Globus pallidus (tissue), 1 donor: ENCODE measurements around the gene HERPUD2.

Experiments used
- DNase-seq: peaks from one replicate; pipeline ENCODE4 v3.0.0-alpha.2; 2015; ENCODE audit warnings: low spot score

Gene HERPUD2

DNA sequence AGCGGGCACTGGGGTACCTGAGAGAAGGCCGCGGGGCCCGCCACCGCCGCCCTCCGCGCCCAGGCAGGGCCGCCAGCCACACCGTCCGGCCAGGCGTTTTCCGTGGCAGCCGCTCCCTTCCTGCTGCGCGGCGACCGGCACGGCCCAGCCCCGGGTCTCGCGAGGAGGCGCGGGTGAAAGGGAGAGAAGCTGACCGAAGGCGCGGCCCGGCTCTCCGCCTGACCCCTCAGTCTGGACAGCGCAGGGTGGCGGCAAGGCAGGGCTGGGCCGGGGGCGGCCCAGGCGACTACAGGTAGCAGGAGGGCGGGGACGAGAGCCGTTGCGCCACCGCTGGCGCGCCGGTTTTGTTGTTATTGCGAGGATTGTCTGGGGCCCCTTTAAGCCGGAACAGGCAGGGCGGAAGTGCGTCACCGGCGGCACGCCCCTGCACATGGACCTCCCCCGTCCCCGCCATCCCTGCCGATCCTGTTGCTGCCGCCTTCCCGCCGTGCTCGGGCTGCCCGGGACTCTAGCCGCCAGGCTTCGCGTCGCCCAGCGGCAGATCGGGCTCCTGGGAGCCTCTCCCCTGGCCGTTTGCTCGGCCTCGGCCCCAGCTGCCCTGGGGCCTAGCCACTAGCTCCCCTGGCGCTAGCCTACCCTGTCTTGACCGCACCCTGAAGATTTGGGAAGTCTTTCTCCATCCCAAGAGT is at the start of gene HERPUD2:
Gene HERPUD2, minus strand, starts transcription at position 352 of the 689 bp plus-strand sequence. CDS start 805 bp downstream, outside the sequence.
- peak; percentile 94 for DNase-seq

- no peak for DNase-seq
These were observed 44.0 kb upstream of the HERPUD2 start for GRCh38 chr7:35738889-35739288.

DNA sequence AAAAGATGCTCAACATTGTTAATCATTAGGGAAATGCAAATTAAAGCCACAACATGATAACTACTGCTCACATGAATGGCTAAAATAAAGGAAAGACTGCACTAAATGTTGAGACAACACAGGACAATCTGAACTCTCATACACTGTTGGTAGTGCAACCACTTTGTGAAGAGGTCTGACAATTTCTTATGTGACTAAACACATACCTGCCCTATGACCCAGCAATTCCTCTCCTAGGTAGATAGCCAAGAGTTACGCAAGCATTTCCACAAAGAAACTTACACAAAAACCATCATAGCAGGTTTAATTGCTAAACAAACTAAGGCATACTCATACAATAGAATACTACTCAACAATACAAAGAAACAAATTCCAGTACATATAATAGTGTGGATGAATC is 41.8 kb upstream of the HERPUD2 start:
- no peak for DNase-seq

DNA sequence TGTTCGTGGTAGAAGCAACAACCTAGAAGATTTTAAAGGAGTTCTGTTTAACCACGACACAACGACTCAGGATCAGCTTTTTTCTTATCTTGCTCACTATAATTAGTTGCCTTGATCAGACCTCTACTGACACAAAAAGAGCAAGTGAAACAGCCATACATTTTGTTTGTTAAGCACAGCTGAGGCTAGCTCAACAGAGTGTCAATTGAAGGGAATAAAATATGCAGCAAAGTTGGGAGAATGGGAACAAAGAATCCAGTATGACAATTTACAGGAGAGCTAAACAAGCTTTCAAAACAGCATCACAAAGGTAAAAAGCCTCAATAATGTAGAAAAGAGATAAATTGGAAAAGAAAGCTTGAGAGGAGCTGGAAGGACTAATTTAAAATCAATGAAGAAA is 40.5 kb upstream of the HERPUD2 start:
- peak; percentile 83 for DNase-seq

DNA sequence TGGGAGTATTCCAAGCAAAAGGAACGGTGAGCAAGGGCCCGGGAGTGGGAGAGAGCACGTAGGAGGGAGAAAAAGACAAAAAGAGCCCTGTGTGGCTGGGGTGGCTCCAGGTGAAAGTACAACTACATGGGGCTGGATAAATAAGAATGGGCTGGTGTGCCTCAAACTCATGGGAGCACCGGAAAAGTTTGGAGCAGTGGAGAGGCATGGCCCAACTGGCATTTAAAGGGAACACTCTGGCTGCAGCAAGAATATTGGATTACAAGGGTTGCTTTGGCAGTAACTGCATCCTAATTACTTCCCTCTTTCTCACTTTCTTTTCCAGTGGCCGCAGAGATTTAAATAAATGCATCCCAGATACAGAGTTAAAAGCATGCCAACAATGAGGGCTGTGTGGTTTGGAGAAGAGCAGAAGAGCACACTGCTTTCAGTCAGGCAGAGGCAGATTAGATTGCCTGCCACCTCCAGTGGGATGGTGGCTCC is 39.1 kb upstream of the HERPUD2 start:
- DNase-seq: peak; percentile 70

DNA sequence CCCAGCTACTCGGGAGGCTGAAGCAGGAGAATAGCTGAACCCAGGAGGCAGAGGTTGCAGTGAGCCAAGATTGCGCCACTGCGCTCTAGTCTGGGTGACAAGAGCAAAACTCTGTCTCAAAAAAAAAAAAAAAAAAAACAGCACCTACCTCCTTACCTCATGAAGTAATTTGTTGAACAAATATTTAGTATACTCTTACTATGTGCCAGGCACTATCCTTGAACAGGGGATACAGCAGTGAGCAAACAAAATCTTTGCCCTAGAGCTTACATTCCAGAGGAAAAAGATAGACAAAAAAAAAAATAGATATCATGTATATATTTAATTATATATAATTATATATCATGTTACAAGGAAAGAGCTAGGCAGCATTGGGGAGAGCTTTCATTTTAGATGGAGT is 36.4 kb upstream of the HERPUD2 start:
- no peak for DNase-seq

DNA sequence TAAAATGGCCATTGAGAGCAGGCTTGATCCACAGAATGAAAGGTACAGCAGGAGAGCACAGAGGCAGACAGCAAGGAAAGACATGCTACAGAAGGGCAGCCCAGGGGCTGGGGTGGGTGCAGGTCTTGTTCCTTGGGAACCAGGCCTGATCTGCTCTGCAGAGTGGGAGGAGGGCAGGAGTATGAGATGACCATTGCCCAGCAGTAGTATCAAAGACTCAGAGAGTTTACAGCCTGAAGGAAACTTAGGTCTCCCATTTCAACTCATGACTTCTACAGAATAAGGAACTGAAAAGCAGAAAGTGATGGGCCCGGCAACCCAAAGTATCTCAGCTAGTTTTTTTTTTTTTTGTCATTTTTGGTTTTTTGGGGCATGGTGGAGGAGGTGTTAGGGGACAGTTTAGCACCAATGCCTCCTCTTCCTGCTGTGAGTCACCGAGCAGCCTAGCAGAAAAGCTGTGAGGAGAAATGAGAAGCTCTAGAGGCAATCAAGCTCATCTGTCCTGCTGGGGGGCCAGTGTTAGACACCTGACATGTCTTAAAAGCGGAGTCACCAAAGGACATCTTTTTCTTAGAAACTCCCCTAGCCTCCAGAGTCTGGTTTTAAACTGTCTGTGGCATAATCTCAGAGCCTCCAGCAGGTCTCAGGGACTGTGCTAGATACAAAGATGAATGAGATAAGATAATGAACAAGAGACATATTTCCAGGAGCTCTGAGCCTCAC is 34.3 kb upstream of the HERPUD2 start:
- no peak for DNase-seq

GRCh38 chr7:35728412-35729060 is 33.6 kb upstream of the HERPUD2 start:
- DNase-seq: peak; percentile 49

DNA sequence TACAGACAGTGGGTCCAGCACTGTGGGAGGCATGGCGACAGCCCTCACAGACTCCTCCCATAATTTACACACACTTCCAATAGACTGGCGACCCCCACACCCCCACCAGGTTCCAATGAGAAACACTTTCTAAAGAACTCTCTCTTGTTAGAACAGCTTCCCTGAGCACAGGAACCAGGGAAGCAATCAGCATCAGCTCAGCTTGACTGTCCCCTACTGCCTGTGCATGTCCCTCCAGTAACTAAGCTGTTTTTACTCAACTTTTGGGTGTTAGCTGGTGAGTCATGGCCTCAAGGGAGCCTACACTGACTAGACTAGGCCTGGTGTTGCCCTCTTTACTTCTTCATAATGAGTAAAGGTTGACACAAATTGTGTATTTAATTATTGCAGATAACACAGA is 32.6 kb upstream of the HERPUD2 start:
- no peak for DNase-seq

GRCh38 chr7:35726654-35727053 is 31.7 kb upstream of the HERPUD2 start:
- DNase-seq: no peak

DNA sequence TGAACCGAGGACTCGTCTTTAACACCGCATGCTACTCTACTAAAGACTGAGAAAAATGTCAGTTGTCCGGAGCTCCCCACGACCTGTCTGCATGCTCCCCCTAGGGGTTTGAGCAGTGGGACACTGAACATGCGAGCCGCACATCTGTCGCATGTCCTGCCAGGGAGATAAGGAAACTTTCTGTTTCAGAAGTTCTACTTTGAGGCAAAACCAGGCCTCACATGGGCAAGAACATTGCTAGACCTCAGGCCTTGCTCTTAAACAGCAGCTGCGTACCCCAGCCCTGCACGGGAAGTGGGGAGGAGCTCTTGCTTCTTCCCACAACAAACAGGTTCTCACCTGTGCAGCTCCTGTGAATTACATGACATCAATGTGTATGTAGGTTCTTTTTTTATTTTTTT is 30.3 kb upstream of the HERPUD2 start:
- no peak for DNase-seq

- DNase-seq: no peak
These were observed 28.1 kb upstream of the HERPUD2 start for GRCh38 chr7:35723011-35723410.

DNA sequence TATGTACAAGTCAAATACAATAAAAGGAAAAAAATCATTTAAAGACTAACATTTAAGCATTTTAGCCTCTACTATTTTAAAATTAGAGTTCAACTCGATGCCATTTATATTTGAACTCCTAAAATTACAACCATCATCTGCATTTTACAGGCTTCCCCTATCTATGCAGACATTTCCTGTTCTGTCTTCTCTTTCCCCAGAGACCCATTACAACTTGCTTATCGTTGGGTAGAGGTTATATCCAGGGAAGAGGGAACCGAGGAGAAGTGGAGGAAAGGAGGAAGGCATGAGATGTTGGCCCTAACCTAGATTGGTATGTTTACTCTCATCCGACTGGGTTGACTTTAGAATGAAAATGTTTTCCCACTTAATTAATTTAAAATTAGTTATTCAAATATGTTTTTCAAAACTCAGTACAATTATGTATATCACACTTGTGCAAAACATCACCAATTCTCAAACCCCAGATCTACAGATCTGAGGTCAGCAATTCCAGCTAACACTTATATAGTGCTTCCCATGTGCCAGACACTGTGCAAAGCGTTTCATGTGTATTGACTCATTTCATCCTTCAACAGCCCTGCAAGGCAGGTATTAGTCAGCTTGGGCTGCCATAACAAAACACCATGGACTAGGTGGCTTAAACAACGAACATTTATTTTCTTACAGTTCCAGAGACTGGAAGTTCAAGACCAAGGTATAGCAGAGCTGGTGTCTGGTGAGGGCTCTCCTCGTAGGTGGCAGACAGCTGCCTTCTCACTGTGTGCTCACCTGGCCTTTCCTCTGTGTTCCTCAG is 27.3 kb upstream of the HERPUD2 start:
- no peak for DNase-seq

DNA sequence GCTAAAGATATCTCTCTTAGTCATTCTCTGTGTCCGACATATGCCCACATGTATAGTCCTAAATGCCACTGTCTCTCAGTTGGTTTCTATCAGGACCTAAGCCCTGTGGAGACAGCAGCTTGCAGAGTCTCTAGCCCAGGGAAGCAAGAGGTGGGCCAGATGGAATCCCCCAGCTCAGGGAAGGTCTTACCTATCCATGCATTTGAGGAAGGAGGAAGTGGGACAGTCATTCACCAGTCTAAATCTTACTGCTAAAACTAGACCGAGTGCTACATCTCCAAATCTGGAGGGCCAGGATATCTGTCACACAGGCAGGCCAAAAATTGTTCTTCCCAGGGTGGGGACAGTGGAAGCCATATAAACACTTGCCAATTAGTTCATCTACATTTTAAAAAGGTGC is 26.4 kb upstream of the HERPUD2 start:
- no peak for DNase-seq

GRCh38 chr7:35720849-35721248 is 25.9 kb upstream of the HERPUD2 start:
- no peak for DNase-seq

GRCh38 chr7:35720032-35720431 is 25.1 kb upstream of the HERPUD2 start:
- no peak for DNase-seq

DNA sequence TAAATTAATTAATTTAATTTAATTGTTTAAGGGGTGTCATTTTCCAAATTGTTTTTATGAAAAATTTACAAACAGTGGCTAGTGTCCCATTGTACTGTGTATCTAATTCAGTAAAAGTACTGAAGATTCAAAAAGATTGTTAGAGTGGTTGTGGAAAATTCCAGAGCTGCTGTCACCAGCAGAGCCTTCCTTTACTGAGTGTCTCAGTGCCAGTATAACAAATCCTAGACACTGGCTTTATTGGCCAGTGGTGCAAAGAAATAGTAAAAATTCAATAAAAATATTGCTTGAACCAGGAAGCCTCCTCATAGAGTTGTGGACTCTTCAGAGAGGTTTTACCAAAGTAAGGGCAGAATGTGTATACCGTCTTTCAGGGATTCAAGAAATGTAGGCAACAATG is 23.1 kb upstream of the HERPUD2 start:
- peak; percentile 57 for DNase-seq

DNA sequence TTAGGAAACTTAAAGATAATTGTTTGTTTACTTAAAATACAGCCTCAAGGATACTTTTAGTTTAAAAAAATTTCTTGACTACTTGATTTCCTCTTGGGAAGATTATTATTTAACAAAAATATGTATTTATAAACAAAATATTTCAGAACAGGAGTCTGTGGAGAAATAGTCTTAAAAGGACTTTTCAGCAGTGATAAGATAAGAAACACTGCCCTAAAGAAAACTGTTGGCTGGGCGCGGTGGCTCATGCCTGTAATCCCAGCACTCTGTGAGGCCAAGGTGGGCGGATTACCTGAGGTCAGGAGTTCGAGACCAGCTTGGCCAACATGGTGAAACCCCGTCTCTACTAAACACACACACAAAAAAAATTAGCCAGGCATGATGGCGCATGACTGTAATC is 22.6 kb upstream of the HERPUD2 start:
- no peak for DNase-seq

DNA sequence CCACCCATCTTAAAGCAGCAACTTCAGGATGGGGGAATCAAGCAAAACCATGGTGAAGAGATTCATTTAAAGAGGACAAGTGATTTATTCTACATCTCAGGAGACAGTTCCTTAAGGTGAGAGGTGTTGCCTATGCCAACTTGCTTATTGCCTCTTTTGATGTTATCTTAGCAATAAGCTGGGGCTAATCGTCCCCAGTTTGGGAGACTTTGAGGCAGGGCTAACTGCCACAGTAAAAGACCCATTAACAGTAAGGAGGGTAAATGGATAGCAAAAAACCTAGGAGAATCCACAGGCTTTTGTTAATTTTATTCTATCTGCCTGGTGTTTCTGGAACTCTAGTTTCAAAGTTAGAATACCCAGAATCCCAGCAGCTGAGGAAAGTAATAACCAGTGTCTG is 22.1 kb upstream of the HERPUD2 start:
- peak; percentile 60 for DNase-seq

DNA sequence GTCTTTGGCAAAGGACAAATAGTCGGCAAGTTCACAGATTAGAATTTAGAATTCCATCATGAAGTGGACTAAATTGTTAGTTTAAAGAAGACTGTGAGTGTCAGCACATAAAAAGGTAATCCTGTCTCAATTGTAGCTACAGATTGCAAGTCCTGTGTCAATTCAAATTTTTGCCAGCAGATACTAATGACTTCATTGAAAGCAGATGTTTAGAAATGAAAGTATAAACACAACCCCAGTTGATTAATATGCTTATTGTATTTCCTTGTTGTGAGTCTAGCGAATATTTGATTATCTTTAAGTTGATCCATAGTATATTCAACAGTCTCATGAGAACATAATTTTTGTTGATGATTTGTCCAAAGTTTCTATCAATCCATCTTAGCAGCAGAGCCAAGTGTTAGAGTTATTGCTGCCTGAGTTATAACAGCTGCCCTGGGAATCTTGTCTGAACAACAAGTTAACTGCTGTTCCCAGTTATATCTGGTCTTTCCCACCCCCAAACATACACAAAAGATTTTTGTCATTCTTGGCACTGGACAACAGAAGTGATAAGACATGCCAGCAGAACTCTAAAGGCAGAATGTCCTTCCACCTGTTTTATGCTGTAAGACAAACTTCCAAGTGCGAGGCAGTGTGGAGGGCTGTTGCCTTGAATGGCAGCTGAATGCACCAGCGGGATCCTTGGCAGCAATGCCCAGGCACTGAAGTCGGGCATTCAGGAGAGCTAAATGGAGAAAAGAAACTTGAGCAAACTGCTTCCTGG is 21.3 kb upstream of the HERPUD2 start:
- peak; percentile 84 for DNase-seq

GRCh38 chr7:35714862-35715261 is 19.9 kb upstream of the HERPUD2 start:
- peak; percentile 84 for DNase-seq
